Peyer's patch (tissue), 4 donors: Measurements from ENCODE around the gene CYTIP. TPM values are rescaled to one million over a fixed set of nuclear protein-coding genes. Genes with fewer than 3 reads are reported as not detected.

ENCODE experiments used
- DNase-seq, 3 donors: peaks; one replicate each; pipeline ENCODE4 v3.0.0-alpha.2; 2017 to 2019
- H3K27ac ChIP-seq, 4 donors: fragments of 200-600 bp; sonication (generic); one replicate each; pipeline ENCODE4 v1.5.1; 2016 to 2019
- H3K27me3 ChIP-seq, 2 donors: fragments of 200-600 bp; sonication (generic); one replicate each; pipeline ENCODE4 v1.5.1; 2019
- H3K36me3 ChIP-seq, 3 donors: fragments of 200-600 bp; sonication (generic); one replicate each; pipeline ENCODE4 v1.5.1; 2016 to 2019
- H3K4me1 ChIP-seq, 4 donors: fragments of 200-600 bp; sonication (generic); one replicate each; pipeline ENCODE4 v1.5.1; 2016 to 2019
- H3K4me3 ChIP-seq, 4 donors: fragments of 200-600 bp; sonication (generic); 1 replicate in 3 of 4; 2 replicates in 1 of 4; pipeline ENCODE4 v1.5.1; 2016 to 2019; ENCODE audit warnings: mild to moderate bottlenecking in 1 of 4
- H3K9me3 ChIP-seq, 4 donors: fragments of 200-600 bp; sonication (generic); one replicate each; pipeline ENCODE4 v1.5.1; 2016 to 2019; ENCODE audit warnings: mild to moderate bottlenecking in 1 of 4
- CTCF ChIP-seq, 6 experiments: fragments of 450-650 bp in 4 of 6; fragments of 200-600 bp in 2 of 6; sonication (generic) in 1 of 6; IDR thresholded peaks; one replicate each; pipeline ENCODE4 v1.5.1; 2017 to 2019; ENCODE audit warnings: antibody characterized with exemption in 6 of 6, mild to moderate bottlenecking in 3 of 6, moderate library complexity in 1 of 6
- POLR2A ChIP-seq, 2 donors: fragments of 450-650 bp; IDR thresholded peaks; one replicate each; pipeline ENCODE4 v1.5.1; 2017; ENCODE audit warnings: antibody characterized with exemption in 2 of 2, mild to moderate bottlenecking in 2 of 2, moderate library complexity in 2 of 2
- total RNA-seq, 4 donors: library from RNA; depleted of rRNA; stranded (reverse); fragments of >200 nt; gene quantifications; one replicate each; pipeline ENCODE4 v1.1.0, GENCODE V29; 2016

The CYTIP gene
- total RNA-seq, 4 donors from 2014 or later: 11.8 to 182 (median 21.0) TPM

- Histone ChIP-seq H3K9me3 (no peaks in the 10 kb centered on the region), H3K4me3 (peak overlapping the region; percentile 45 to 53 (median 49)), H3K36me3 (no peaks in the 10 kb centered on the region), H3K4me1 (peaks cover 0 to 10% (median 0%) of the 10 kb centered on the region in 4 donors), H3K27ac (peak overlapping the region; percentile 73 to 88 (median 84)), H3K27me3 (no peaks in the 10 kb centered on the region)
- DNase-seq: no peak
- TF ChIP-seq POLR2A (IDR thresholded peaks at IDR 0.05) (no peak), CTCF (IDR thresholded peaks at IDR 0.05) (no peak)
These were observed 799 bp downstream of the CYTIP start for GRCh38 chr2:157443090-157443489.

GRCh38 chr2:157442636-157443035, 1.3 kb downstream of the CYTIP start:
- H3K4me3 ChIP-seq: peak overlapping the region; percentile 45 to 53 (median 49)
- TF ChIP-seq CTCF (IDR thresholded peaks at IDR 0.05): no peak
- TF ChIP-seq POLR2A (IDR thresholded peaks at IDR 0.05): no peak
- H3K27ac ChIP-seq: peak overlapping the region; percentile 73 to 88 (median 84)
- H3K27me3 ChIP-seq: no peaks in the 10 kb centered on the region
- DNase-seq: no peak
- peaks cover 0 to 10% (median 0%) of the 10 kb centered on the region in 4 donors for H3K4me1 ChIP-seq
- no peaks in the 10 kb centered on the region for H3K36me3 ChIP-seq
- H3K9me3 ChIP-seq: no peaks in the 10 kb centered on the region

GRCh38 chr2:157442191-157442590, 1.7 kb downstream of the CYTIP start:
- Histone ChIP-seq H3K36me3 (no peaks in the 10 kb centered on the region), H3K4me1 (peaks cover 0 to 10% (median 0%) of the 10 kb centered on the region in 4 donors), H3K27me3 (no peaks in the 10 kb centered on the region), H3K9me3 (no peaks in the 10 kb centered on the region), H3K27ac (peak overlapping the region; percentile 73 to 88 (median 84)), H3K4me3 (peak overlapping the region; percentile 45 to 53 (median 49))
- DNase-seq: no peak
- TF ChIP-seq POLR2A (IDR thresholded peaks at IDR 0.05): no peak
- TF ChIP-seq CTCF (IDR thresholded peaks at IDR 0.05): no peak

- H3K36me3 ChIP-seq: no peaks in the 10 kb centered on the region
- peak overlapping the region; percentile 73 to 88 (median 84) for H3K27ac ChIP-seq
- H3K4me1 ChIP-seq: peaks cover 0 to 6% (median 0%) of the 10 kb centered on the region in 4 donors
- peak in 2 of 3 donors; percentile 46 to 65 for DNase-seq
- H3K27me3 ChIP-seq: no peaks in the 10 kb centered on the region
- peak overlapping the region; percentile 45 to 53 (median 49) for H3K4me3 ChIP-seq
- TF ChIP-seq POLR2A (IDR thresholded peaks at IDR 0.05) (no peak), CTCF (IDR thresholded peaks at IDR 0.05) (no peak)
- no peaks in the 10 kb centered on the region for H3K9me3 ChIP-seq
These were observed 2.8 kb downstream of the CYTIP start for GRCh38 chr2:157441072-157441454.

DNA sequence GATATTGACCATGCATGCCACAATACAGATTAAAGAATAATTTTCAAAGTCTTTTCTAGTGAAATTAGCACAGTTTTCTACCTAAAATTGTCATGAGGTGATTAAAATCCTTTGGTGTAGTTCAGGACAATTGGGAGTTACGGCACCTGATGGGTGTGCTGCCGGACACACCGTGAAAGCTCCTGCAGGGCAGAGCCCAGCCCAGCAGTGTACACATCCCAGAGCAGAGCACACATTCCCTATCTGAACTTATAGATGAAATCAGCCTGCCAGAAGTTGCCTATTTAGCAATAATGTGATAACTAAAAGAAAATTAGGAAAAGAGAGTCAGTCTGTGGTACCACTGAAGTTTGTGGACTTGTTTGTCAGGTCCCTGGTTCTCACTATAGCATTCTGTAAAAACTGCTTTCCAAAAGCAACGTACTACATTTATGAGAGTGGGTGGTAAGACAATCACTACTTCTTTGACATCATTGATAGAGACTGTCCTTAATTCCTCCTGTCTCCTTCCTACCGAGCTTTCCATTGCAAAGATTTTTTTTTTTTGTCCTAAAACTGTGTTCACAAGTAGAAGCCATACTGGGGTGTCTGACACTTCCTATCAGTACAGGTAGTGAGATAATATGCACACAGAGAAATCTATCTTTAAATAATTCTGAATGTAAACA, 3.4 kb downstream of the CYTIP start:
- no peak for TF ChIP-seq CTCF (IDR thresholded peaks at IDR 0.05)
- TF ChIP-seq POLR2A (IDR thresholded peaks at IDR 0.05): no peak
- Histone ChIP-seq H3K27ac (peak overlapping the region; percentile 73 to 88 (median 84)), H3K4me1 (peaks cover 0 to 6% (median 0%) of the 10 kb centered on the region in 4 donors), H3K36me3 (no peaks in the 10 kb centered on the region), H3K9me3 (no peaks in the 10 kb centered on the region), H3K4me3 (peak overlapping the region; percentile 45 to 53 (median 49)), H3K27me3 (no peaks in the 10 kb centered on the region)
- peak in 1 of 3 donors; percentile 52 for DNase-seq
